Measurements from ENCODE around the gene WNT9B.

Gene WNT9B

DNA sequence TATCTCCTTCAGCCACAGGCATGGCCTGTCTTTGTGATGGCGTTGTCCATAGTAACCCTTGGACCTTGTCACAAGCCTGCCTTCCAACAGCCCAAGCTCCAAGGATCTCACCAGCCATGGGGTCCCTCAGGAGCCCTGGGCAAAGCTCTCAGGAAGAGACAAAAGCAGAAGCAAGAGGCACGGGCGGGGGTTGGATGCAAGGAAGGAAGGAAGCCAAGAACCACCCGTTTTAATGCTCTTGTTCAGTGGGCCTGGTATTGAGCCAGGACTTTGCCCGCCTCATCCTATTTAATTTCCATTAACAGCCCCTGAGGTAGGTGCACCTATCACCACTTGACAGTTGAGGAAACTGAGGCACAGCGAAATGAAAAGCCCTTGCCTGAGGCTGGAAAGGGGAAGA lies 39.3 kb downstream of the WNT9B start:
- Histone ChIP-seq H3K4me3 (ENCODE audit: low read length, poor library complexity, severe bottlenecking) (no peak overlapping the region), H4K20me1 (ENCODE audit: insufficient read depth, low read length, poor library complexity, severe bottlenecking) (no peaks in the 10 kb centered on the region), H3K4me2 (ENCODE audit: low read depth, low read length, poor library complexity, severe bottlenecking) (no peak overlapping the region), H3K79me2 (ENCODE audit: insufficient read depth, low read length) (no peaks in the 10 kb centered on the region), H3K27me3 (ENCODE audit: insufficient read depth, low read length, poor library complexity, severe bottlenecking) (no peaks in the 10 kb centered on the region), H2AFZ (ENCODE audit: low read length) (no peak overlapping the region), H3F3A (ENCODE audit: low read depth) (no peaks in the 10 kb centered on the region), H3K4me1 (ENCODE audit: insufficient read depth, low read length, poor library complexity, severe bottlenecking) (peaks cover 15% of the 10 kb centered on the region), H3K36me3 (ENCODE audit: insufficient read depth, low read length) (no peaks in the 10 kb centered on the region), H3K9me3 (ENCODE audit: insufficient read depth, low read depth, low read length) (no peaks in the 10 kb centered on the region), H3K9ac (ENCODE audit: low read depth, low read length, poor library complexity, severe bottlenecking) (no peak overlapping the region), H3K9me2 (replicated peaks; ENCODE audit: low read depth, low read length) (no peaks in the 10 kb centered on the region)
- TF ChIP-seq CTCF (conservative IDR thresholded peaks at IDR 0.05; ENCODE audit: low read length) = no peak
- no peak for TF ChIP-seq EZH2phosphoT487 (IDR thresholded peaks at IDR 0.05; ENCODE audit: borderline replicate concordance)

GRCh38 chr17:46892192-46892703 lies 40.9 kb downstream of the WNT9B start:
- H2AFZ ChIP-seq (ENCODE audit: low read length) = no peak overlapping the region
- no peaks in the 10 kb centered on the region for H3K79me2 ChIP-seq (ENCODE audit: insufficient read depth, low read length)
- H3K36me3 ChIP-seq (ENCODE audit: insufficient read depth, low read length) = no peaks in the 10 kb centered on the region
- H3K9ac ChIP-seq (ENCODE audit: low read depth, low read length, poor library complexity, severe bottlenecking) = no peak overlapping the region
- no peak overlapping the region for H3K4me2 ChIP-seq (ENCODE audit: low read depth, low read length, poor library complexity, severe bottlenecking)
- H3K4me3 ChIP-seq (ENCODE audit: low read length, poor library complexity, severe bottlenecking) = no peak overlapping the region
- peaks cover 15% of the 10 kb centered on the region for H3K4me1 ChIP-seq (ENCODE audit: insufficient read depth, low read length, poor library complexity, severe bottlenecking)
- TF ChIP-seq CTCF (conservative IDR thresholded peaks at IDR 0.05; ENCODE audit: low read length) = no peak
- no peak for TF ChIP-seq EZH2phosphoT487 (IDR thresholded peaks at IDR 0.05; ENCODE audit: borderline replicate concordance)
- no peaks in the 10 kb centered on the region for H3K27me3 ChIP-seq (ENCODE audit: insufficient read depth, low read length, poor library complexity, severe bottlenecking)
- no peaks in the 10 kb centered on the region for H3K9me3 ChIP-seq (ENCODE audit: insufficient read depth, low read depth, low read length)
- H3F3A ChIP-seq (ENCODE audit: low read depth) = no peaks in the 10 kb centered on the region
- H4K20me1 ChIP-seq (ENCODE audit: insufficient read depth, low read length, poor library complexity, severe bottlenecking) = no peaks in the 10 kb centered on the region
- no peaks in the 10 kb centered on the region for H3K9me2 ChIP-seq (replicated peaks; ENCODE audit: low read depth, low read length)

DNA sequence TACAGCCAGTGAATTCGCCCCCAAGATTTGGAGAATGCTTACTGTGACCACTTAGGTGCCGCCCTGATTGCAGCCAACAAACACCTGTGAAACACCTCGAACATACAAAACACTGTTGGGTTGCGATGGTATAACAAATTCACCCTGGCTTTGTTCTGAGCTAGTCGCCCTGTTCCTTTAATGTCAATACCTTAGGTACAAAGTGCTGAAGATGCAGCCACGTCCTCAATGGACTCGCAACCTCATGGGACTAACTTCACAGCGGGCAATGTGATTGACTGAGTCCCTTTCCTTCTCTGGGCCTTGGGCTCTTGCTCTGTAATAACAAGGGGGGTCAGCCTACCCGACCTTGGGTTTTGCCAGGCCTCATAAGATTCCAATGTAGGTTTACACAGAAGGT lies 42.6 kb downstream of the WNT9B start:
- H3K9me2 ChIP-seq (replicated peaks; ENCODE audit: low read depth, low read length) = no peaks in the 10 kb centered on the region
- TF ChIP-seq CTCF (conservative IDR thresholded peaks at IDR 0.05; ENCODE audit: low read length) (no peak), EZH2phosphoT487 (IDR thresholded peaks at IDR 0.05; ENCODE audit: borderline replicate concordance) (no peak)
- no peaks in the 10 kb centered on the region for H3K9me3 ChIP-seq (ENCODE audit: insufficient read depth, low read depth, low read length)
- no peak overlapping the region for H3K4me3 ChIP-seq (ENCODE audit: low read length, poor library complexity, severe bottlenecking)
- no peaks in the 10 kb centered on the region for H3K79me2 ChIP-seq (ENCODE audit: insufficient read depth, low read length)
- H3K36me3 ChIP-seq (ENCODE audit: insufficient read depth, low read length) = no peaks in the 10 kb centered on the region
- no peak overlapping the region for H2AFZ ChIP-seq (ENCODE audit: low read length)
- no peak overlapping the region for H3K4me2 ChIP-seq (ENCODE audit: low read depth, low read length, poor library complexity, severe bottlenecking)
- H3F3A ChIP-seq (ENCODE audit: low read depth) = no peaks in the 10 kb centered on the region
- H3K27me3 ChIP-seq (ENCODE audit: insufficient read depth, low read length, poor library complexity, severe bottlenecking) = no peaks in the 10 kb centered on the region
- no peaks in the 10 kb centered on the region for H4K20me1 ChIP-seq (ENCODE audit: insufficient read depth, low read length, poor library complexity, severe bottlenecking)
- peaks cover 11% of the 10 kb centered on the region for H3K4me1 ChIP-seq (ENCODE audit: insufficient read depth, low read length, poor library complexity, severe bottlenecking)
- no peak overlapping the region for H3K9ac ChIP-seq (ENCODE audit: low read depth, low read length, poor library complexity, severe bottlenecking)
